HepG2 (cell line): ENCODE data around the gene MCC. TPM values are rescaled to one million over a fixed set of nuclear protein-coding genes. Genes with fewer than 3 reads are reported as not detected.

Source experiments
- ATAC-seq: fragments of 200-7000 bp; cut with Tn5 transposase; 3 replicates; pipeline ENCODE4 v1.9.1; 2020; ENCODE audit warnings: mild to moderate bottlenecking, moderate library complexity
- BruUV-seq: library from RNA; stranded (reverse); fragments of 400-500 nt; replicated peaks from 2 replicates; lab custom pipeline; 2021; lab: Mats Ljungman, UMichigan
- CTCF ChIA-PET: fragments of 300-600 bp; formaldehyde crosslinking; extraction: SDS; loops from one replicate; lab custom pipeline; 2021; ENCODE audit warnings: low total read pairs, inconsistent platforms, low intra/inter-chr PET ratio; lab: Yijun Ruan, JAX
- POLR2A ChIA-PET: fragments of 350-600 bp; sonication (Branson Sonifier 250); formaldehyde crosslinking; loops from one replicate; lab custom pipeline; 2020; ENCODE audit warnings: antibody characterized with exemption, inconsistent platforms; lab: Yijun Ruan, JAX
- DNase-seq: peaks from one replicate; pipeline ENCODE4 v3.0.0-alpha.2; 2015; ENCODE audit warnings: low spot score
- FAIRE-seq: peaks from 3 replicates; lab custom pipeline; 2011; peaks lifted over from hg19 to GRCh38; lab: Jason Lieb, UNC
- H2AFZ ChIP-seq: one replicate; pipeline ENCODE4 v1.6.1; 2011; ENCODE audit warnings: low read length, inconsistent platforms
- H3K27ac ChIP-seq: fragments of 300-600 bp; 3 replicates; pipeline ENCODE4 v1.8.0; 2011; ENCODE audit warnings: mixed run types, mild to moderate bottlenecking, mixed read lengths, low read length, inconsistent platforms; ENCODE audit not compliant: insufficient read depth; ENCODE audit errors: extremely low read length
- H3K27me3 ChIP-seq, 2 experiments: fragments of 200-600 bp in 1 of 2; 2 replicates in 1 of 2; 3 replicates in 1 of 2; pipeline versions ENCODE4 v1.6.0 to v1.8.0; 2011; ENCODE audit warnings: low read length in 2 of 2, mild to moderate bottlenecking in 2 of 2, moderate library complexity in 2 of 2, inconsistent platforms in 1 of 2; ENCODE audit not compliant: insufficient read depth in 2 of 2, control insufficient read depth in 1 of 2
- H3K36me3 ChIP-seq, 2 experiments: fragments of 200-600 bp in 1 of 2; replicated peaks in 1 of 2; 2 replicates in 1 of 2; 3 replicates in 1 of 2; pipeline versions ENCODE4 v1.5.1 to v1.8.0; 2011; ENCODE audit warnings: low read length in 2 of 2, inconsistent platforms in 1 of 2; ENCODE audit not compliant: insufficient read depth in 2 of 2, control insufficient read depth in 1 of 2
- H3K4me1 ChIP-seq: 2 replicates; pipeline ENCODE4 v1.5.1; 2012; ENCODE audit warnings: low read length, inconsistent platforms; ENCODE audit not compliant: insufficient read depth
- H3K4me2 ChIP-seq: 2 replicates; pipeline ENCODE4 v1.6.0; 2011; ENCODE audit warnings: low read depth, low read length, inconsistent platforms
- H3K4me3 ChIP-seq, 3 experiments: fragments of 200-600 bp in 1 of 3; sonication (generic), shearing (Covaris generic) in 1 of 3; replicated peaks in 1 of 3; 2 replicates each; pipeline ENCODE4 v1.5.1; 2011 to 2016; ENCODE audit warnings: low read length in 3 of 3, inconsistent platforms in 2 of 3, low read depth in 2 of 3, mild to moderate bottlenecking in 2 of 3, control low read depth in 1 of 3, mixed read lengths in 1 of 3; ENCODE audit not compliant: insufficient read depth in 1 of 3
- H3K79me2 ChIP-seq: one replicate; pipeline ENCODE4 v1.6.1; 2011; ENCODE audit warnings: low read length, inconsistent platforms; ENCODE audit not compliant: insufficient read depth
- H3K9ac ChIP-seq: 2 replicates; pipeline ENCODE4 v1.6.0; 2011; ENCODE audit warnings: mild to moderate bottlenecking, low read depth, low read length, inconsistent platforms; ENCODE audit not compliant: insufficient read depth
- H3K9me3 ChIP-seq: 2 replicates; pipeline ENCODE4 v1.5.1; 2012; ENCODE audit warnings: mild to moderate bottlenecking, low read length
- H4K20me1 ChIP-seq: 2 replicates; pipeline ENCODE4 v1.6.0; 2011; ENCODE audit warnings: inconsistent platforms, mild to moderate bottlenecking, low read length, moderate library complexity; ENCODE audit not compliant: insufficient read depth
- AHDC1 ChIP-seq: sonication (generic); formaldehyde crosslinking; IDR thresholded peaks from 2 replicates; pipeline ENCODE4 v1.5.1; 2020; ENCODE audit warnings: mild to moderate bottlenecking, missing genetic modification reagents, borderline replicate concordance
- ATAD3A ChIP-seq: sonication (generic); formaldehyde crosslinking; IDR thresholded peaks from 2 replicates; pipeline ENCODE4 v1.4.0; 2020; ENCODE audit warnings: missing genetic modification reagents
- ETS1 ChIP-seq: sonication (generic); formaldehyde crosslinking; IDR thresholded peaks from 2 replicates; pipeline ENCODE4 v1.4.0; 2020; ENCODE audit warnings: missing genetic modification reagents
- EZH2 ChIP-seq: conservative IDR thresholded peaks from 2 replicates; pipeline ENCODE4 v1.6.1; 2012; ENCODE audit warnings: mild to moderate bottlenecking, low read depth, low read length, moderate library complexity
- FOSL1 ChIP-seq: sonication (generic); formaldehyde crosslinking; IDR thresholded peaks from 2 replicates; pipeline ENCODE4 v1.9.0; 2021; ENCODE audit warnings: missing genetic modification reagents, borderline replicate concordance
- HDAC2 ChIP-seq: sonication (generic); formaldehyde crosslinking; IDR thresholded peaks from 2 replicates; pipeline ENCODE4 v1.4.0; 2020; ENCODE audit warnings: missing genetic modification reagents
- NCOA1 ChIP-seq: sonication (generic); formaldehyde crosslinking; IDR thresholded peaks from 2 replicates; pipeline ENCODE4 v1.9.0; 2021; ENCODE audit warnings: missing genetic modification reagents
- RBM39 ChIP-seq: fragments of 200-400 bp; formaldehyde crosslinking; IDR thresholded peaks from one replicate; pipeline ENCODE4 v1.6.1; 2018; ENCODE audit warnings: antibody characterized with exemption, mild to moderate bottlenecking, low read depth, low read length; ENCODE audit not compliant: poor library complexity, severe bottlenecking
- SMC3 ChIP-seq: IDR thresholded peaks from 2 replicates; pipeline ENCODE4 v1.6.1; 2011; ENCODE audit warnings: low read length, improper control_type of control experiment
- ZNF335 ChIP-seq: sonication (generic); formaldehyde crosslinking; IDR thresholded peaks from 2 replicates; pipeline ENCODE4 v1.4.0; 2020; ENCODE audit warnings: missing genetic modification reagents
- ZNF552 ChIP-seq: sonication (generic); formaldehyde crosslinking; IDR thresholded peaks from 2 replicates; pipeline ENCODE4 v1.9.0; 2022; ENCODE audit warnings: missing genetic modification reagents, mild to moderate bottlenecking, borderline replicate concordance
- ZNF652 ChIP-seq: IDR thresholded peaks from 2 replicates; pipeline ENCODE4 v1.6.1; 2016; ENCODE audit warnings: low read depth, borderline replicate concordance
- WGBS: methylation state at CpG from one replicate; pipeline ENCODE4 v1.1.6; 2017; ENCODE audit warnings: low lambda C conversion rate; 5-methylcytosine and 5-hydroxymethylcytosine counted together
- in situ Hi-C: cut with HindIII; loops from 2 replicates; pipeline ENCODE4 v1.10.0; 2017; ENCODE audit warnings: low pct_unique_long_range_greater_than_20kb; ENCODE audit not compliant: extremely low pct_ligation_motif_present
- intact Hi-C: fragments of 100-400 bp; cut with micrococcal nuclease; formaldehyde crosslinking; loops from one replicate; pipeline ENCODE4 v1.10.0; 2022; ENCODE audit not compliant: unreplicated experiment
- polyA plus RNA-seq, 8 experiments: library from polyadenylated mRNA; depleted of rRNA in 3 of 8; stranded (reverse) in 7 of 8; unstranded in 1 of 8; fragments of >200 nt; fragmentation: Illumina TruSeq in 4 of 8; extraction: Trizol in 4 of 8; gene quantifications; 2 replicates each; pipeline versions ENCODE4 v1.2.1 to v1.2.3, GENCODE V29; 2011 to 2016; ENCODE audit warnings: low read depth in 4 of 8, missing spikeins in 1 of 8, mixed read lengths in 1 of 8; ENCODE audit not compliant: insufficient read depth in 1 of 8
- total RNA-seq, 5 experiments: library from RNA; depleted of rRNA; stranded (reverse); fragments of >200 nt; fragmentation: Illumina TruSeq; extraction: Trizol; gene quantifications; 2 replicates each; pipeline ENCODE4 v1.2.3, GENCODE V29; 2016; ENCODE audit warnings: low read depth in 1 of 5
- TF ChIP-seq, protein P1 (sequence below): IDR thresholded peaks from 2 replicates; pipeline ENCODE4 v1.6.1; 2012; ENCODE audit warnings: inconsistent platforms

Gene MCC
- total and polyA plus RNA-seq, 2 of the 13 experiments (the other 11 are each of a cell fraction or from before 2014, with no cell fraction given) = 0.55 to 2.4 TPM

- Histone ChIP-seq H3K27me3 (no peaks in the 10 kb centered on the region; a peak in 1 of 5 replicates), H3K36me3 (no peaks in the 10 kb centered on the region), H3K4me3 (no peak overlapping the region), H2AFZ (no peak overlapping the region), H3K27ac (no peak overlapping the region), H3K9me3 (no peaks in the 10 kb centered on the region), H3K4me1 (no peaks in the 10 kb centered on the region), H3K4me2 (no peak overlapping the region), H3K79me2 (no peaks in the 10 kb centered on the region), H3K9ac (no peak overlapping the region), H4K20me1 (no peaks in the 10 kb centered on the region)
- POLR2A ChIA-PET = no interaction called here
- DNase-seq (no peak), ATAC-seq (no peak), FAIRE-seq (no peak)
- TF ChIP-seq FOSL1 (CRISPR knock-in tag) = no peak
- CTCF ChIA-PET = no interaction called here
- no TSS peak for BruUV-seq
- in situ Hi-C loops (no loop called here), intact Hi-C loops (no loop called here)
- WGBS = 67% methylated on average over 1 of the region's 5 CpGs
Observed at GRCh38 chr5:113171520-113171919, 316.7 kb downstream of the MCC start.

DNA sequence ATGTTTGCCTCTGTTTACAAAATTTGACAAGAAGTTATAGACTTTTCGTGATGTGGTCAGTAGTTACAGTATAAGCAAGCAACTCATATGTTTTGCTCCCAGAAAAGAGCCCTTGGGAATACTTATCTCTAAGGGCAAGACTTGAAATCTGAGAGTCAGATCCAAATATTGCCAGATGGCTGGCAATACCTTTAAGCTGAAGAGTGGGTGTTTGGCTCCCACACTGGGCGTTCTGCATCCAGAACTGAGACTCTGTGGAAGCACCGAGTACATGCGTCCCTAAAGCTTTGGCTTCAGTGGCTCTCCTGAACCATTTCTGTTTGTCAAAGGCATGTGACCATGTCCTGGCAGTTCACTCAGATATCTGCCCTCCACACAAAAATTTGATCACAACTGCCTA is 317.5 kb downstream of the MCC start:
- no peak overlapping the region for H3K4me2 ChIP-seq
- H3K9me3 ChIP-seq = no peaks in the 10 kb centered on the region
- FAIRE-seq (no peak), ATAC-seq (no peak), DNase-seq (no peak)
- CTCF ChIA-PET = no interaction called here
- no peaks in the 10 kb centered on the region for H3K4me1 ChIP-seq
- BruUV-seq = no TSS peak
- in situ Hi-C loops = no loop called here
- H3K79me2 ChIP-seq = no peaks in the 10 kb centered on the region
- POLR2A ChIA-PET = no interaction called here
- no peak overlapping the region for H2AFZ ChIP-seq
- no peak overlapping the region for H3K9ac ChIP-seq
- WGBS = 82% methylated on average over 4 of the region's 4 CpGs
- H3K27me3 ChIP-seq = no peaks in the 10 kb centered on the region; a peak in 1 of 5 replicates
- H4K20me1 ChIP-seq = no peaks in the 10 kb centered on the region
- H3K27ac ChIP-seq = no peak overlapping the region
- H3K4me3 ChIP-seq = no peak overlapping the region
- intact Hi-C loops = no loop called here
- no peaks in the 10 kb centered on the region for H3K36me3 ChIP-seq
- no peak for TF ChIP-seq ATAD3A (CRISPR knock-in tag)
- no peak for TF ChIP-seq EZH2
- TF ChIP-seq SMC3 = no peak
- TF ChIP-seq RBM39 = no peak
- TF ChIP-seq ZNF652 (CRISPR knock-in tag) = no peak
- TF ChIP-seq ZNF335 (CRISPR knock-in tag) = no peak
- no peak for TF ChIP-seq NCOA1 (CRISPR knock-in tag)
- TF ChIP-seq ZNF552 (CRISPR knock-in tag) = no peak
- no peak for TF ChIP-seq HDAC2 (CRISPR knock-in tag)
- TF ChIP-seq, protein P1, sequence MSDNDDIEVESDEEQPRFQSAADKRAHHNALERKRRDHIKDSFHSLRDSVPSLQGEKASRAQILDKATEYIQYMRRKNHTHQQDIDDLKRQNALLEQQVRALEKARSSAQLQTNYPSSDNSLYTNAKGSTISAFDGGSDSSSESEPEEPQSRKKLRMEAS = no peak
- TF ChIP-seq ETS1 (CRISPR knock-in tag) = no peak
- no peak for TF ChIP-seq AHDC1
